Thyroid gland (tissue), 4 donors: ENCODE measurements around the gene TNFRSF11A. TPM values are rescaled to one million over a fixed set of nuclear protein-coding genes. Genes with fewer than 3 reads are reported as not detected.

Experiments
- DNase-seq, 2 donors: peaks; one replicate each; pipeline ENCODE4 v3.0.0-alpha.2; 2019
- H3K27ac ChIP-seq, 3 donors: fragments of 200-600 bp; sonication (generic); 1 replicate in 2 of 3; 2 replicates in 1 of 3; pipeline ENCODE4 v1.5.1; 2016 to 2019; ENCODE audit warnings: mild to moderate bottlenecking in 1 of 3, moderate library complexity in 1 of 3
- H3K27me3 ChIP-seq: fragments of 200-600 bp; sonication (generic); one replicate; pipeline ENCODE4 v1.5.1; 2019
- H3K36me3 ChIP-seq, 2 donors: fragments of 200-600 bp; sonication (generic); one replicate each; pipeline ENCODE4 v1.5.1; 2016 to 2019
- H3K4me1 ChIP-seq, 2 donors: fragments of 200-600 bp; sonication (generic); one replicate each; pipeline ENCODE4 v1.5.1; 2017 to 2019
- H3K4me3 ChIP-seq, 3 donors: fragments of 200-600 bp; sonication (generic); replicated peaks in 1 of 3; 1 replicate in 2 of 3; 2 replicates in 1 of 3; pipeline ENCODE4 v1.5.1; 2016; ENCODE audit warnings: mild to moderate bottlenecking in 1 of 3
- H3K9me3 ChIP-seq: fragments of 200-600 bp; sonication (generic); one replicate; pipeline ENCODE4 v1.5.1; 2017
- POLR2A ChIP-seq, 2 donors: fragments of 450-650 bp; IDR thresholded peaks; one replicate each; pipeline ENCODE4 v1.6.1; 2017; ENCODE audit warnings: antibody characterized with exemption in 2 of 2, mild to moderate bottlenecking in 2 of 2, moderate library complexity in 1 of 2
- WGBS, 2 donors: methylation state at CpG; one replicate each; pipeline ENCODE4 v1.1.5; 2017; 5-methylcytosine and 5-hydroxymethylcytosine counted together
- intact Hi-C: fragments of 100-400 bp; cut with DNase I; formaldehyde crosslinking; loops from one replicate; pipeline ENCODE4 v1.15.1; 2023
- total RNA-seq, 4 donors: library from RNA; depleted of rRNA; stranded (reverse); fragments of >200 nt; gene quantifications; one replicate each; pipeline ENCODE4 v1.2.3, GENCODE V29; 2016
- TF ChIP-seq, protein P1 (sequence below), 6 experiments: fragments of 200-600 bp in 3 of 6; fragments of 450-650 bp in 3 of 6; sonication (generic) in 3 of 6; IDR thresholded peaks; one replicate each; pipeline ENCODE4 v1.5.1; 2016 to 2019; ENCODE audit warnings: antibody characterized with exemption in 6 of 6, mild to moderate bottlenecking in 2 of 6, inconsistent platforms in 1 of 6, moderate library complexity in 1 of 6

TNFRSF11A gene
- total RNA-seq, 4 donors from 2014 or later = 3.3 to 11.6 (median 6.7) TPM

GRCh38 chr18:62340996-62341395 lies 15.9 kb downstream of the TNFRSF11A start:
- H3K27ac ChIP-seq = no peak overlapping the region

DNA sequence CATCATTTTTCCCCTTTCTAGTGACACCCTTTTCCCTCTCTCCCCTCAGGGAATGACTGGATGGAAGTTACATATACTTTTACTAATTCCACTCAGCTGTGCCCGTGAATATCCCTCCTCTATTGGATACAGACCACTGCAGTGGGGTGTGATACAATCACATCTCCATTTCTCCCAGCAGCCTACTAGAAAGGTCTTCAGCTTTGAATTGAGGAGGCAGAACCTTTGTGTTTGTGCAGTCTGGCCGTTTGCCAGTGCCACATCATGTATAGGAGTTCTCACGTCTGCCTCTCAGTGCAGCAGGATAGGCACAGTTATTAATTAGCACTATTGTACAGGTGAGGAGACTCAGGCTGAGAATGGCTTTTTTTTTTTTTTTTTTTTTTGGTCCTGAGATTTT lies 16.4 kb downstream of the TNFRSF11A start:
- TF ChIP-seq, protein P1, sequence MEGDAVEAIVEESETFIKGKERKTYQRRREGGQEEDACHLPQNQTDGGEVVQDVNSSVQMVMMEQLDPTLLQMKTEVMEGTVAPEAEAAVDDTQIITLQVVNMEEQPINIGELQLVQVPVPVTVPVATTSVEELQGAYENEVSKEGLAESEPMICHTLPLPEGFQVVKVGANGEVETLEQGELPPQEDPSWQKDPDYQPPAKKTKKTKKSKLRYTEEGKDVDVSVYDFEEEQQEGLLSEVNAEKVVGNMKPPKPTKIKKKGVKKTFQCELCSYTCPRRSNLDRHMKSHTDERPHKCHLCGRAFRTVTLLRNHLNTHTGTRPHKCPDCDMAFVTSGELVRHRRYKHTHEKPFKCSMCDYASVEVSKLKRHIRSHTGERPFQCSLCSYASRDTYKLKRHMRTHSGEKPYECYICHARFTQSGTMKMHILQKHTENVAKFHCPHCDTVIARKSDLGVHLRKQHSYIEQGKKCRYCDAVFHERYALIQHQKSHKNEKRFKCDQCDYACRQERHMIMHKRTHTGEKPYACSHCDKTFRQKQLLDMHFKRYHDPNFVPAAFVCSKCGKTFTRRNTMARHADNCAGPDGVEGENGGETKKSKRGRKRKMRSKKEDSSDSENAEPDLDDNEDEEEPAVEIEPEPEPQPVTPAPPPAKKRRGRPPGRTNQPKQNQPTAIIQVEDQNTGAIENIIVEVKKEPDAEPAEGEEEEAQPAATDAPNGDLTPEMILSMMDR (IDR thresholded peaks at IDR 0.05) = no peak
- no peak for TF ChIP-seq POLR2A (IDR thresholded peaks at IDR 0.05)
- no peak overlapping the region for H3K4me3 ChIP-seq
- DNase-seq = no peak
- no peaks in the 10 kb centered on the region for H3K9me3 ChIP-seq
- 55 to 60% methylated on average over 3 of the region's 3 CpGs for WGBS, 2 donors
- H3K27me3 ChIP-seq = no peaks in the 10 kb centered on the region
- no peaks in the 10 kb centered on the region for H3K4me1 ChIP-seq
- H3K27ac ChIP-seq = no peak overlapping the region
- intact Hi-C loops = no loop called here
- H3K36me3 ChIP-seq = no peaks in the 10 kb centered on the region

More at GRCh38 chr18:62340996-62341395, 15.9 kb downstream of the TNFRSF11A start:
- Histone ChIP-seq H3K4me3 (no peak overlapping the region), H3K36me3 (no peaks in the 10 kb centered on the region), H3K4me1 (no peaks in the 10 kb centered on the region), H3K27me3 (no peaks in the 10 kb centered on the region), H3K9me3 (no peaks in the 10 kb centered on the region)
- no peak for DNase-seq
- intact Hi-C loops = no loop called here
- 88 to 89% methylated on average over 9 of the region's 9 CpGs for WGBS, 2 donors
- TF ChIP-seq POLR2A (IDR thresholded peaks at IDR 0.05) = no peak
- TF ChIP-seq, protein P1 (IDR thresholded peaks at IDR 0.05) = no peak

- Histone ChIP-seq H3K4me1 (no peaks in the 10 kb centered on the region), H3K27me3 (no peaks in the 10 kb centered on the region), H3K9me3 (no peaks in the 10 kb centered on the region), H3K36me3 (no peaks in the 10 kb centered on the region), H3K27ac (no peak overlapping the region), H3K4me3 (no peak overlapping the region)
- DNase-seq = no peak
- TF ChIP-seq POLR2A (IDR thresholded peaks at IDR 0.05) = no peak
- TF ChIP-seq, protein P1 (IDR thresholded peaks at IDR 0.05) = no peak
- intact Hi-C loops = no loop called here
- 89 to 90% methylated on average over 4 of the region's 4 CpGs for WGBS, 2 donors
These were observed 17.8 kb downstream of the TNFRSF11A start for GRCh38 chr18:62342884-62343283.

GRCh38 chr18:62343316-62343715 lies 18.2 kb downstream of the TNFRSF11A start:
- no peak for TF ChIP-seq POLR2A (IDR thresholded peaks at IDR 0.05)
- TF ChIP-seq, protein P1 (IDR thresholded peaks at IDR 0.05) = no peak

DNA sequence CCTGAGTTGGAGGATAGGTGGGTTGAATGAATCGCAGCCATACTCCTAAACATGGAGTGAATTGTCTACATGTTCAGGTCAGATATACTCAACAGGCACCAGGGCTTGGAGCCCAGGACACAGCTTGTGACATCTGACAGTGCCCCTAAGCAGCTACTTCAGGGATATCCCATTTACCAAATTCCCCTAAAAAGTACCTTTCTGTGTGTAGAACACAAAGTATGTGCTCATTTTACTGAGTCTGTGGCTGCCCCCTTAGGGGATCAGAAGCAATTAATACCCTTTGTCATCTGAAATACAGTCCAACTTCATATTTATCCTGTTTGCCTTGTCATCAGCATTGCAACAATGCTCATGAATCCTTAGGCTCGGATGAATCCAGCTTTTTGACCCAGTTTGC lies 20.8 kb downstream of the TNFRSF11A start:
- Histone ChIP-seq H3K36me3 (no peaks in the 10 kb centered on the region), H3K9me3 (no peaks in the 10 kb centered on the region), H3K4me3 (no peak overlapping the region), H3K27me3 (no peaks in the 10 kb centered on the region), H3K27ac (no peak overlapping the region), H3K4me1 (no peaks in the 10 kb centered on the region)
- intact Hi-C loops = no loop called here
- no peak for TF ChIP-seq POLR2A (IDR thresholded peaks at IDR 0.05)
- TF ChIP-seq, protein P1 (IDR thresholded peaks at IDR 0.05) = no peak
- no peak for DNase-seq
- WGBS, 2 donors = 87 to 94% methylated on average over 2 of the region's 2 CpGs

More at GRCh38 chr18:62343316-62343715, 18.2 kb downstream of the TNFRSF11A start:
- 90 to 92% methylated on average over 8 of the region's 8 CpGs for WGBS, 2 donors
- DNase-seq = no peak
- Histone ChIP-seq H3K9me3 (no peaks in the 10 kb centered on the region), H3K4me1 (no peaks in the 10 kb centered on the region), H3K27ac (no peak overlapping the region), H3K4me3 (no peak overlapping the region), H3K36me3 (no peaks in the 10 kb centered on the region), H3K27me3 (no peaks in the 10 kb centered on the region)
- intact Hi-C loops = no loop called here
